Measurements from ENCODE around the gene NAV2. TPM values are rescaled to one million over a fixed set of nuclear protein-coding genes. Genes with fewer than 3 reads are reported as not detected.

NAV2 gene
- total RNA-seq, 1 experiment from 2014 or later, result 139 TPM

DNA sequence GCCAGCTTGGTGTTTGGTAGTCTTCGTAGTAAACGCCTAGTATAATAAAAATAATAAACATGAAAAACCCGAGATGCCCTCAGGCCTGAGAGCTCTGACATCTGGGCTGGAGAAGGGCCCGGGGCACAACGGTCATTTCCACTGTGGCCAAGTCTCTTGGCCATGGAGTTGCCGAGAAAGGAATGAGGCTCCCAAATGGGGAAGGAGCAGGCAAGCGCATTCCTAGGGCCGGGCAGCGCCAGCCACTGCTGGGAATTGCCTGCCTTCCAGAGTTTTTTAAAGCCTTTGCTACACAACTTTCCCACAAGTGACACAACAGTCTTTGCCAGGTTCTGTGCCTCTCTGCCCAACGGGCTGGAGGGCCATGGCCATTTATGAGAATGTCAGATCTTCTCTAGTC, 103.4 kb downstream of the NAV2 start:
- intact Hi-C loops (cut with micrococcal nuclease), result no loop called here
- TF ChIP-seq, protein P1, sequence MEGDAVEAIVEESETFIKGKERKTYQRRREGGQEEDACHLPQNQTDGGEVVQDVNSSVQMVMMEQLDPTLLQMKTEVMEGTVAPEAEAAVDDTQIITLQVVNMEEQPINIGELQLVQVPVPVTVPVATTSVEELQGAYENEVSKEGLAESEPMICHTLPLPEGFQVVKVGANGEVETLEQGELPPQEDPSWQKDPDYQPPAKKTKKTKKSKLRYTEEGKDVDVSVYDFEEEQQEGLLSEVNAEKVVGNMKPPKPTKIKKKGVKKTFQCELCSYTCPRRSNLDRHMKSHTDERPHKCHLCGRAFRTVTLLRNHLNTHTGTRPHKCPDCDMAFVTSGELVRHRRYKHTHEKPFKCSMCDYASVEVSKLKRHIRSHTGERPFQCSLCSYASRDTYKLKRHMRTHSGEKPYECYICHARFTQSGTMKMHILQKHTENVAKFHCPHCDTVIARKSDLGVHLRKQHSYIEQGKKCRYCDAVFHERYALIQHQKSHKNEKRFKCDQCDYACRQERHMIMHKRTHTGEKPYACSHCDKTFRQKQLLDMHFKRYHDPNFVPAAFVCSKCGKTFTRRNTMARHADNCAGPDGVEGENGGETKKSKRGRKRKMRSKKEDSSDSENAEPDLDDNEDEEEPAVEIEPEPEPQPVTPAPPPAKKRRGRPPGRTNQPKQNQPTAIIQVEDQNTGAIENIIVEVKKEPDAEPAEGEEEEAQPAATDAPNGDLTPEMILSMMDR (IDR thresholded peaks at IDR 0.05; ENCODE audit: unreplicated experiment), result no peak
- no peak for DNase-seq (ENCODE audit: unreplicated experiment)

DNA sequence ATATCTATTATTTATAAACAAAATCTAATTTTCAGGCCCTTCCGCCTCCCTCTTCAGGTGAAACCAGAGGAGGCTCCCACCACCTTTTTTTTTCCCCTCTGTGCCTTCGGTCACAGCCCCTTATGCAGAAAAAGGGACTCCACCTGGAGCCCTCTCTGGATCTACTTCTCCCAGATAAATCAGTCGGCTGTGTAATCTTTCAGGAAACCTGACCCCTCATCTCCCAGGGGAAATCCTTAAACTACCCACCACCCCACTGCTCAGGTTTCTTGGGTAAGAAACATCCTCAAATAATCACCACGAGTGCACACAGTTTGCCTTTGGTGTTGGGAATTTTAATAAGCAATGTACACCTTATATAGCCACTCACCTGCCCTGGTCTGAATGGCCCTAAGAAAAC, 104.2 kb downstream of the NAV2 start:
- peak overlapping the region; percentile 70 for H3K27ac Mint-ChIP-seq (ENCODE audit: low read depth, unreplicated experiment)
- POLR2A ChIA-PET, result no interaction called here
- no TSS peak for BruUV-seq (replicated peaks)
- H3K36me3 Mint-ChIP-seq (ENCODE audit: insufficient read depth, unreplicated experiment), result peaks cover 5% of the 10 kb centered on the region
- intact Hi-C loops (cut with micrococcal nuclease), result no loop called here
- H3K4me3 Mint-ChIP-seq (ENCODE audit: unreplicated experiment), result no peak overlapping the region
- no peak for DNase-seq (ENCODE audit: unreplicated experiment)
- peaks cover 6% of the 10 kb centered on the region for H3K4me1 Mint-ChIP-seq (ENCODE audit: insufficient read depth, unreplicated experiment)
- no peaks in the 10 kb centered on the region for H3K9me3 Mint-ChIP-seq (ENCODE audit: unreplicated experiment)
- CTCF ChIA-PET, result no interaction called here
- H3K27me3 Mint-ChIP-seq (ENCODE audit: insufficient read depth, unreplicated experiment), result no peaks in the 10 kb centered on the region
- TF ChIP-seq, protein P1 (IDR thresholded peaks at IDR 0.05; ENCODE audit: unreplicated experiment), result no peak

More for the DNA sequence above, 103.4 kb downstream of the NAV2 start:
- Mint-ChIP-seq H3K36me3 (ENCODE audit: insufficient read depth, unreplicated experiment) (peaks cover 5% of the 10 kb centered on the region), H3K4me3 (ENCODE audit: unreplicated experiment) (no peak overlapping the region), H3K4me1 (ENCODE audit: insufficient read depth, unreplicated experiment) (peaks cover 7% of the 10 kb centered on the region), H3K27me3 (ENCODE audit: insufficient read depth, unreplicated experiment) (no peaks in the 10 kb centered on the region), H3K9me3 (ENCODE audit: unreplicated experiment) (no peaks in the 10 kb centered on the region), H3K27ac (ENCODE audit: low read depth, unreplicated experiment) (peak overlapping the region; percentile 70)
- ChIA-PET CTCF (interaction anchor here (0.6 to 0.9 kb wide), 2 partner anchors 15 to 263 kb away, joined by 5 to 7 read pairs; no protein-coding TSS in a partner anchor), POLR2A (no interaction called here)
- BruUV-seq (replicated peaks), result no TSS peak

DNA sequence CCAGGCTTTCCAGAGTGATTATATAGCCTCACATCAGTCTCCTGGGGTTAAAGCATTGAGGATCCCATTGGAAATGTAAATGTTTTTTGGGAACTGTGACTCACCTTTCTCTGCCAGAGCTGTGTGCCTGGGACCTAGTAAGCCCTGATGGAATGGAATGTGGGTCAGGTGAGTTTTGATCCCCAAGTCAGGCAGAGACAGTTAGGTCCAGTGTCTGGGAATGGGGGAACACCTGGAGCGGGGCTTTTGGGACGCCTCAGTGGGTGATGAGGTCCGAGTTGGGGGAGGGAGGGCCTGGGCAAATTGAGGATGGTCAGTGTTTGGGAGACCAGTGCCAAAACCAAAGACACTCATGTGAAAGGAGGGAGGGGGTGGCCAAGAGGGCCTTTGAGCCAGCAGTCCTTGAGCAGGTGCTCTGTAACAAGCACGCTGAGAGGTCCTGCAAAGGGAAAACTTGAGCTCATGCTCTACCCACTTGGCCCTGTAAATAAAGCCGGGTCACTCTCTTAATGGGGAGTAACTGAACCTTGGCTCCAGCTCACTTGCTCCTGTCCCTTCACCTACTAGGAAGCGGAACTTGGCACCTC, 104.7 kb downstream of the NAV2 start:
- H3K36me3 Mint-ChIP-seq (ENCODE audit: insufficient read depth, unreplicated experiment), result peaks cover 5% of the 10 kb centered on the region
- CTCF ChIA-PET, result no interaction called here
- no peak overlapping the region for H3K4me3 Mint-ChIP-seq (ENCODE audit: unreplicated experiment)
- intact Hi-C loops (cut with micrococcal nuclease), result no loop called here
- no peak for DNase-seq (ENCODE audit: unreplicated experiment)
- no peak overlapping the region for H3K27ac Mint-ChIP-seq (ENCODE audit: low read depth, unreplicated experiment)
- TF ChIP-seq, protein P1 (IDR thresholded peaks at IDR 0.05; ENCODE audit: unreplicated experiment), result no peak
- no peaks in the 10 kb centered on the region for H3K9me3 Mint-ChIP-seq (ENCODE audit: unreplicated experiment)
- no peaks in the 10 kb centered on the region for H3K27me3 Mint-ChIP-seq (ENCODE audit: insufficient read depth, unreplicated experiment)
- POLR2A ChIA-PET, result interaction anchor here (0.6 kb wide), 1 partner anchor 69 kb away, joined by 3 read pairs; no protein-coding TSS in a partner anchor
- H3K4me1 Mint-ChIP-seq (ENCODE audit: insufficient read depth, unreplicated experiment), result peaks cover 6% of the 10 kb centered on the region
- BruUV-seq (replicated peaks), result no TSS peak

DNA sequence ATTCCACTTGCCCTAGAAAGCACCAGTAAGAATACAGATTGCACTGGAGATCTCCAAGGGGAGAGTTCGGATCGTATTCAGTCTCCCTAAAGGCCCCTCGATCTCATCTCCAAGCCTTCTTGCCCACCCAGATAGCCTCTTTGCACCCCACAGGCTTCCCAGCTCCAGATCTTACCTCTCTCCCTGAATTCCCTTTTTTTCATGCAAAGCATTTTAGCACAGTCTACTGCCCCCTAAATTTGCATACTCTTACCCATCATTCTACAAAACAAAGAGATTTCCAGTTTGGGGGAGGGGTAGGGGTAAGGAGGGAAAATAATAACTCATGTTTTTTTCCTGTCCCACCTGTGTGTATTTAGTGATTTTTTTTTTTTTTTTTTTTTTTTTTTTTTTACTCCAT, 105.2 kb downstream of the NAV2 start:
- no TSS peak for BruUV-seq (replicated peaks)
- Mint-ChIP-seq H3K4me1 (ENCODE audit: insufficient read depth, unreplicated experiment) (peaks cover 6% of the 10 kb centered on the region), H3K9me3 (ENCODE audit: unreplicated experiment) (no peaks in the 10 kb centered on the region), H3K27ac (ENCODE audit: low read depth, unreplicated experiment) (no peak overlapping the region), H3K4me3 (ENCODE audit: unreplicated experiment) (no peak overlapping the region), H3K27me3 (ENCODE audit: insufficient read depth, unreplicated experiment) (no peaks in the 10 kb centered on the region), H3K36me3 (ENCODE audit: insufficient read depth, unreplicated experiment) (peaks cover 5% of the 10 kb centered on the region)
- intact Hi-C loops (cut with micrococcal nuclease), result no loop called here
- ChIA-PET POLR2A (interaction anchor here (0.6 kb wide), 1 partner anchor 68 kb away, joined by 3 read pairs; no protein-coding TSS in a partner anchor), CTCF (interaction anchor here (0.7 to 1.3 kb wide), 3 partner anchors 10 to 31 kb away, joined by 3 to 4 read pairs (median 3); no protein-coding TSS in a partner anchor)
- no peak for DNase-seq (ENCODE audit: unreplicated experiment)
- TF ChIP-seq, protein P1 (IDR thresholded peaks at IDR 0.05; ENCODE audit: unreplicated experiment), result no peak
